ENCODE results near the gene ARHGEF1. TPM values are rescaled to one million over a fixed set of nuclear protein-coding genes. Genes with fewer than 3 reads are reported as not detected.

The ARHGEF1 gene
- total and polyA plus RNA-seq, 2 donors (not counting 1 experiment from before 2014, with no cell fraction given): 21.6 to 23.9 TPM

DNA sequence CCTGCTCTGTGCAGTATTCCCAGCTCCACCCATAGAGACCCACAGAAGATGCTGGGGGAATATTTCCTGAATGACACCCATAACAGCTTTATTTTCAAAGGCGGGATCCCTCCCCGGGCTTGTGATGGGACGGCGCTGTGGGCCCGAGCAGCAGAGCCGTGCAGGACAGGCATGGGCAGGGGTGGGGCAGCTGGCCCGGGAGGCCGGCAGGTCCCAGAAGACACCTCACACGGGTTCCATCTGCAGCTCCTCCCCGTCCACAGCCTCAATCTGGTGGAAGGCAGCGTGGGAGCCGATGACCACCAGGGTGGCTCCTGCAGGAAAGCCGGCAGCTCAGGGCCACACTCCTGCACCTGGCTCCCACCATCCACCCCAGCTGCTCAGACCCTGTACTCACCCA is 73.6 kb downstream of the ARHGEF1 start:
- Histone ChIP-seq H3K4me1 (ENCODE audit: control insufficient read depth, extremely low read depth, insufficient read depth, low read length) (peaks cover 4% of the 10 kb centered on the region), H3K27ac (ENCODE audit: insufficient read depth, low read length) (no peak overlapping the region), H3K36me3 (ENCODE audit: control insufficient read depth, insufficient read depth, low read length) (peaks cover 8% of the 10 kb centered on the region), H4K20me1 (ENCODE audit: control insufficient read depth, extremely low read depth, insufficient read depth, low read length) (no peaks in the 10 kb centered on the region), H3K79me2 (ENCODE audit: control insufficient read depth, insufficient read depth, low read length) (peaks cover 2% of the 10 kb centered on the region), H3K4me2 (ENCODE audit: extremely low read depth, insufficient read depth, low read length) (no peak overlapping the region), H3K4me3 (replicated peaks in 1 of 4; ENCODE audit: control extremely low read depth in 1 of 4, insufficient read depth in 1 of 4, low read depth in 3 of 4, low read length in 4 of 4) (no peak overlapping the region), H3K27me3 (ENCODE audit: control insufficient read depth, insufficient read depth, low read length) (no peaks in the 10 kb centered on the region), H2AFZ (ENCODE audit: low read length) (no peak overlapping the region), H3K9me3 (ENCODE audit: control insufficient read depth, insufficient read depth, low read depth, low read length) (no peaks in the 10 kb centered on the region), H3K9ac (ENCODE audit: insufficient read depth, low read length) (no peak overlapping the region)
- no peak for DNase-seq (ENCODE audit: low read depth in 2 of 2)
- TF ChIP-seq, protein P1, sequence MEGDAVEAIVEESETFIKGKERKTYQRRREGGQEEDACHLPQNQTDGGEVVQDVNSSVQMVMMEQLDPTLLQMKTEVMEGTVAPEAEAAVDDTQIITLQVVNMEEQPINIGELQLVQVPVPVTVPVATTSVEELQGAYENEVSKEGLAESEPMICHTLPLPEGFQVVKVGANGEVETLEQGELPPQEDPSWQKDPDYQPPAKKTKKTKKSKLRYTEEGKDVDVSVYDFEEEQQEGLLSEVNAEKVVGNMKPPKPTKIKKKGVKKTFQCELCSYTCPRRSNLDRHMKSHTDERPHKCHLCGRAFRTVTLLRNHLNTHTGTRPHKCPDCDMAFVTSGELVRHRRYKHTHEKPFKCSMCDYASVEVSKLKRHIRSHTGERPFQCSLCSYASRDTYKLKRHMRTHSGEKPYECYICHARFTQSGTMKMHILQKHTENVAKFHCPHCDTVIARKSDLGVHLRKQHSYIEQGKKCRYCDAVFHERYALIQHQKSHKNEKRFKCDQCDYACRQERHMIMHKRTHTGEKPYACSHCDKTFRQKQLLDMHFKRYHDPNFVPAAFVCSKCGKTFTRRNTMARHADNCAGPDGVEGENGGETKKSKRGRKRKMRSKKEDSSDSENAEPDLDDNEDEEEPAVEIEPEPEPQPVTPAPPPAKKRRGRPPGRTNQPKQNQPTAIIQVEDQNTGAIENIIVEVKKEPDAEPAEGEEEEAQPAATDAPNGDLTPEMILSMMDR (conservative IDR thresholded peaks at IDR 0.05 in 1 of 2, IDR thresholded peaks at IDR 0.05 in 1 of 2; ENCODE audit: low read depth in 1 of 2, low read length in 2 of 2): no peak
- TF ChIP-seq EZH2 (IDR thresholded peaks at IDR 0.05; ENCODE audit: low read length, missing control alignments): no peak

Other genes with a start within 250 kb of the ARHGEF1 start
- not detected in 2 replicates for gene CEACAM7, start 194.9 kb upstream of the ARHGEF1 start, total RNA-seq
- not detected in 2 replicates for gene CEACAM7, start 194.9 kb upstream of the ARHGEF1 start, polyA plus RNA-seq
- gene CEACAM5, start 174.6 kb upstream of the ARHGEF1 start, total RNA-seq: not detected in 2 replicates
- not detected in 2 replicates for gene CEACAM5, start 174.6 kb upstream of the ARHGEF1 start, polyA plus RNA-seq
- not detected in 2 replicates for gene CEACAM6, start 127.7 kb upstream of the ARHGEF1 start, total RNA-seq
- not detected in 2 replicates for gene CEACAM6, start 127.7 kb upstream of the ARHGEF1 start, polyA plus RNA-seq
- gene CEACAM3, start 86.6 kb upstream of the ARHGEF1 start, total RNA-seq: not detected in 2 replicates
- not detected in 2 replicates for gene CEACAM3, start 86.6 kb upstream of the ARHGEF1 start, polyA plus RNA-seq
- not detected in 2 replicates for gene LYPD4, start 38.5 kb upstream of the ARHGEF1 start, total RNA-seq
- gene LYPD4, start 38.5 kb upstream of the ARHGEF1 start, polyA plus RNA-seq: not detected in 2 replicates
- gene DMRTC2, start 38.1 kb upstream of the ARHGEF1 start, total RNA-seq: not detected in 2 replicates
- not detected in 2 replicates for gene DMRTC2, start 38.1 kb upstream of the ARHGEF1 start, polyA plus RNA-seq
- 1,183 and 1,320 TPM in 2 replicates for gene RPS19, start 22.9 kb upstream of the ARHGEF1 start, total RNA-seq
- 2,037 and 2,197 TPM in 2 replicates for gene RPS19, start 22.9 kb upstream of the ARHGEF1 start, polyA plus RNA-seq
- under 0.01 and 0.17 TPM in 2 replicates for gene CD79A, start 5.9 kb upstream of the ARHGEF1 start, total RNA-seq
- gene CD79A, start 5.9 kb upstream of the ARHGEF1 start, polyA plus RNA-seq: 0.07 and 0.17 TPM in 2 replicates
- gene ERFL, start 45.3 kb downstream of the ARHGEF1 start, total RNA-seq: under 0.01 TPM in 2 replicates
- 0.03 TPM in 1 of 2 replicates, not detected in the other for gene ERFL, start 45.3 kb downstream of the ARHGEF1 start, polyA plus RNA-seq
- 152 and 193 TPM in 2 replicates for gene RABAC1, start 76.1 kb downstream of the ARHGEF1 start, total RNA-seq
- gene RABAC1, start 76.1 kb downstream of the ARHGEF1 start, polyA plus RNA-seq: 123 and 163 TPM in 2 replicates
- gene ATP1A3, start 111.0 kb downstream of the ARHGEF1 start, total RNA-seq: under 0.01 and 0.17 TPM in 2 replicates
- gene ATP1A3, start 111.0 kb downstream of the ARHGEF1 start, polyA plus RNA-seq: 0.05 TPM in 1 of 2 replicates, not detected in the other
- gene GRIK5, start 187.0 kb downstream of the ARHGEF1 start, total RNA-seq: 0.77 and 3.5 TPM in 2 replicates
- gene GRIK5, start 187.0 kb downstream of the ARHGEF1 start, polyA plus RNA-seq: 0.03 and 0.69 TPM in 2 replicates
- 7.7 and 9.9 TPM in 2 replicates for gene ZNF574, start 193.0 kb downstream of the ARHGEF1 start, total RNA-seq
- 5.1 and 6.6 TPM in 2 replicates for gene ZNF574, start 193.0 kb downstream of the ARHGEF1 start, polyA plus RNA-seq
- under 0.01 and 0.17 TPM in 2 replicates for gene POU2F2, start 249.3 kb downstream of the ARHGEF1 start, total RNA-seq
- gene POU2F2, start 249.3 kb downstream of the ARHGEF1 start, polyA plus RNA-seq: 0.31 and 0.43 TPM in 2 replicates